Fibroblast of pulmonary artery (primary cell): ENCODE measurements around the gene CIRBP.

Experiments used
- DNase-seq: peaks from one replicate; pipeline ENCODE4 v3.0.0-alpha.2; 2010; ENCODE audit warnings: low read depth
- H3K4me3 ChIP-seq: replicated peaks from 2 replicates; pipeline ENCODE4 v1.5.1; 2011; ENCODE audit warnings: low read depth, mild to moderate bottlenecking, control low read depth, low read length, moderate library complexity
- CTCF ChIP-seq: IDR thresholded peaks from 2 replicates; pipeline ENCODE4 v1.5.1; 2011; ENCODE audit warnings: mild to moderate bottlenecking, control low read depth, low read length, inconsistent platforms; ENCODE audit errors: missing control alignments

Gene CIRBP

GRCh38 chr19:1223018-1223855, 45.9 kb upstream of the CIRBP start:
- DNase-seq: peak; percentile 55
- no peak overlapping the region for H3K4me3 ChIP-seq
- peak; percentile 45 for TF ChIP-seq CTCF

GRCh38 chr19:1224047-1224825, 44.9 kb upstream of the CIRBP start:
- H3K4me3 ChIP-seq: no peak overlapping the region
- TF ChIP-seq CTCF: no peak
- no peak for DNase-seq

GRCh38 chr19:1224847-1225246, 44.3 kb upstream of the CIRBP start:
- DNase-seq: no peak
- no peak overlapping the region for H3K4me3 ChIP-seq
- TF ChIP-seq CTCF: no peak

- TF ChIP-seq CTCF: no peak
- DNase-seq: no peak
- H3K4me3 ChIP-seq: no peak overlapping the region
These were observed 43.5 kb upstream of the CIRBP start for GRCh38 chr19:1225440-1226226.

GRCh38 chr19:1226227-1226518, 43.0 kb upstream of the CIRBP start:
- DNase-seq: no peak
- no peak for TF ChIP-seq CTCF

GRCh38 chr19:1226522-1227303, 42.4 kb upstream of the CIRBP start:
- H3K4me3 ChIP-seq: no peak overlapping the region
- no peak for TF ChIP-seq CTCF
- no peak for DNase-seq

More at GRCh38 chr19:1226227-1226518, 43.0 kb upstream of the CIRBP start:
- H3K4me3 ChIP-seq: no peak overlapping the region
